Gastroesophageal sphincter (tissue), 4 donors: ENCODE data around the gene MC2R. TPM values are rescaled to one million over a fixed set of nuclear protein-coding genes. Genes with fewer than 3 reads are reported as not detected.

Experiments used
- ATAC-seq: fragments of 150-250 bp; one replicate; pipeline ENCODE4 v1.9.1; 2016; ENCODE audit warnings: mild to moderate bottlenecking, moderate library complexity
- H3K27ac ChIP-seq, 4 donors: fragments of 200-600 bp; sonication (generic) in 3 of 4; 1 replicate in 3 of 4; 2 replicates in 1 of 4; pipeline ENCODE4 v1.5.1; 2016 to 2019
- H3K27me3 ChIP-seq: fragments of 200-600 bp; sonication (generic); one replicate; pipeline ENCODE4 v1.5.1; 2019
- H3K36me3 ChIP-seq, 2 donors: fragments of 200-600 bp; sonication (generic); one replicate each; pipeline ENCODE4 v1.5.1; 2019; ENCODE audit warnings: control low read depth in 1 of 2
- H3K4me1 ChIP-seq, 3 donors: fragments of 200-600 bp; sonication (generic); 1 replicate in 2 of 3; 2 replicates in 1 of 3; pipeline ENCODE4 v1.5.1; 2016 to 2019; ENCODE audit warnings: control low read depth in 2 of 3
- H3K4me3 ChIP-seq, 2 donors: fragments of 200-600 bp; sonication (generic); one replicate each; pipeline ENCODE4 v1.5.1; 2019; ENCODE audit warnings: mild to moderate bottlenecking in 1 of 2, moderate library complexity in 1 of 2
- H3K9me3 ChIP-seq, 3 donors: fragments of 200-600 bp; sonication (generic); one replicate each; pipeline ENCODE4 v1.5.1; 2017 to 2019; ENCODE audit warnings: control low read depth in 2 of 3
- CTCF ChIP-seq, 4 experiments: fragments of 200-600 bp in 2 of 4; fragments of 450-650 bp in 2 of 4; sonication (generic) in 1 of 4; IDR thresholded peaks; one replicate each; pipeline ENCODE4 v1.5.1; 2017 to 2019; ENCODE audit warnings: antibody characterized with exemption in 4 of 4, mild to moderate bottlenecking in 2 of 4, moderate library complexity in 2 of 4
- EP300 ChIP-seq: sonication (generic); formaldehyde crosslinking; IDR thresholded peaks from one replicate; pipeline ENCODE4 v1.6.1; 2017; ENCODE audit warnings: antibody characterized with exemption, mild to moderate bottlenecking
- POLR2A ChIP-seq, 2 donors: fragments of 450-650 bp; IDR thresholded peaks; one replicate each; pipeline ENCODE4 v1.6.1; 2017; ENCODE audit warnings: antibody characterized with exemption in 2 of 2, mild to moderate bottlenecking in 2 of 2, moderate library complexity in 1 of 2
- POLR2AphosphoS5 ChIP-seq: sonication (generic); formaldehyde crosslinking; IDR thresholded peaks from one replicate; pipeline ENCODE4 v1.6.1; 2017; ENCODE audit warnings: antibody characterized with exemption
- WGBS, 2 donors: methylation state at CpG; one replicate each; pipeline ENCODE4 v1.1.5; 2018; ENCODE audit warnings: low coverage in 1 of 2; 5-methylcytosine and 5-hydroxymethylcytosine counted together
- total RNA-seq, 4 donors: library from RNA; depleted of rRNA; stranded (reverse); fragments of >200 nt; gene quantifications; one replicate each; pipeline ENCODE4 v1.1.0, GENCODE V29; 2016

The MC2R gene
- total RNA-seq, 4 donors from 2014 or later = not detected

- TF ChIP-seq CTCF (IDR thresholded peaks at IDR 0.05) (no peak), EP300 (no peak), POLR2A (IDR thresholded peaks at IDR 0.05) (no peak), POLR2AphosphoS5 (no peak)
- Histone ChIP-seq H3K27me3 (peaks cover 35% of the 10 kb centered on the region), H3K9me3 (no peaks in the 10 kb centered on the region), H3K4me1 (no peaks in the 10 kb centered on the region), H3K27ac (no peak overlapping the region), H3K36me3 (no peaks in the 10 kb centered on the region), H3K4me3 (no peak overlapping the region)
- ATAC-seq = no peak
- 80 to 97% methylated on average over 1 to 21 of the region's 22 CpGs for WGBS, 2 donors
Observed at GRCh38 chr18:13836559-13836958, 78.8 kb downstream of the MC2R start.

GRCh38 chr18:13835202-13835601 lies 80.1 kb downstream of the MC2R start:
- 42 to 81% methylated on average over 2 to 4 of the region's 6 CpGs for WGBS, 2 donors
- Histone ChIP-seq H3K36me3 (no peaks in the 10 kb centered on the region), H3K4me3 (no peak overlapping the region), H3K27me3 (peaks cover 47% of the 10 kb centered on the region), H3K27ac (no peak overlapping the region), H3K9me3 (no peaks in the 10 kb centered on the region), H3K4me1 (no peaks in the 10 kb centered on the region)
- ATAC-seq = no peak
- no peak for TF ChIP-seq CTCF (IDR thresholded peaks at IDR 0.05)
- no peak for TF ChIP-seq EP300
- TF ChIP-seq POLR2A (IDR thresholded peaks at IDR 0.05) = no peak
- TF ChIP-seq POLR2AphosphoS5 = no peak

- WGBS, 2 donors = 66 to 71% methylated on average over 4 to 8 of the region's 8 CpGs
- H3K27me3 ChIP-seq = peaks cover 47% of the 10 kb centered on the region
- ATAC-seq = no peak
- no peak overlapping the region for H3K4me3 ChIP-seq
- no peaks in the 10 kb centered on the region for H3K4me1 ChIP-seq
- H3K9me3 ChIP-seq = no peaks in the 10 kb centered on the region
- no peak overlapping the region for H3K27ac ChIP-seq
- no peaks in the 10 kb centered on the region for H3K36me3 ChIP-seq
- TF ChIP-seq POLR2AphosphoS5 = no peak
- no peak for TF ChIP-seq EP300
- TF ChIP-seq POLR2A (IDR thresholded peaks at IDR 0.05) = no peak
- no peak for TF ChIP-seq CTCF (IDR thresholded peaks at IDR 0.05)
Observed at GRCh38 chr18:13834496-13835015, 80.8 kb downstream of the MC2R start.

Other genes starting within 250 kb of the MC2R start
- 10 to 100 TPM in 3 of 4 donors, 1 to 10 TPM in 1; 4.7 to 18.6 (median 12.8) TPM for gene FAM210A, start 189.0 kb downstream of the MC2R start, total RNA-seq
- 10 to 100 TPM; 18.6 to 27.1 (median 24.0) TPM for gene RNMT, start 188.9 kb downstream of the MC2R start, total RNA-seq
- gene MC5R, start 91.4 kb downstream of the MC2R start, total RNA-seq = not detected
- gene ZNF519, start 216.9 kb upstream of the MC2R start, total RNA-seq = 10 to 100 TPM in 1 of 4 donors, 1 to 10 TPM in 3; 4.0 to 16.3 (median 5.1) TPM